Brain microvascular endothelial cell (primary cell): ENCODE results near the gene GOLGA6C.
"Not testable (repeated sequence)": the region's sequence is repeated elsewhere in the genome, so short reads cannot be mapped to it uniquely, and the experiment has no call there.

Source experiments
- DNase-seq: peaks from one replicate; pipeline ENCODE4 v3.0.0-alpha.2; 2020
- H3K27ac ChIP-seq: fragments of 250-450 bp; sonication (Bioruptor Pico); 2 replicates; pipeline ENCODE4 v1.5.1; 2020; ENCODE audit warnings: mild to moderate bottlenecking, moderate library complexity
- H3K27me3 ChIP-seq: fragments of 250-450 bp; sonication (Bioruptor Pico); replicated peaks from 2 replicates; pipeline ENCODE4 v1.5.1; 2020; ENCODE audit warnings: mild to moderate bottlenecking
- H3K36me3 ChIP-seq: fragments of 250-450 bp; sonication (Bioruptor Pico); replicated peaks from 2 replicates; pipeline ENCODE4 v1.5.1; 2020; ENCODE audit warnings: mild to moderate bottlenecking
- H3K4me3 ChIP-seq: 2 replicates; pipeline ENCODE4 v1.5.1; 2011; ENCODE audit warnings: low read depth, mild to moderate bottlenecking, control low read depth, low read length, moderate library complexity
- CTCF ChIP-seq: IDR thresholded peaks from 2 replicates; pipeline ENCODE4 v1.5.1; 2011; ENCODE audit warnings: low read depth, mild to moderate bottlenecking, moderate library complexity, low read length, control low read depth, inconsistent platforms; ENCODE audit errors: missing control alignments
- in situ Hi-C: cut with HindIII; loops from 2 replicates; pipeline ENCODE4 v1.10.0; 2017; ENCODE audit warnings: low sequenced_read_pairs, low pct_ligation_motif_present

The GOLGA6C gene

GRCh38 chr15:75217012-75217411 is 41.1 kb upstream of the GOLGA6C start:
- no peak for TF ChIP-seq CTCF
- in situ Hi-C loops = no loop called here
- no peaks in the 10 kb centered on the region for H3K27me3 ChIP-seq
- H3K36me3 ChIP-seq = peaks cover 3% of the 10 kb centered on the region
- no peak overlapping the region for H3K4me3 ChIP-seq
- DNase-seq = no peak
- no peak overlapping the region for H3K27ac ChIP-seq

- in situ Hi-C loops, H3K27me3 ChIP-seq: not testable (repeated sequence)
Observed at GRCh38 chr15:75217574-75217973, 40.6 kb upstream of the GOLGA6C start.

GRCh38 chr15:75219507-75219929 is 38.6 kb upstream of the GOLGA6C start:
- not testable (repeated sequence) for H3K27ac ChIP-seq

More at GRCh38 chr15:75217574-75217973, 40.6 kb upstream of the GOLGA6C start:
- H3K27ac ChIP-seq, DNase-seq, H3K36me3 ChIP-seq, H3K4me3 ChIP-seq: not testable (repeated sequence)

GRCh38 chr15:75223688-75224087 is 34.4 kb upstream of the GOLGA6C start:
- no peak overlapping the region for H3K27ac ChIP-seq
- H3K4me3 ChIP-seq = no peak overlapping the region
- no peaks in the 10 kb centered on the region for H3K36me3 ChIP-seq
- TF ChIP-seq CTCF = no peak
- H3K27me3 ChIP-seq = no peaks in the 10 kb centered on the region
- in situ Hi-C loops = no loop called here
- DNase-seq = no peak

More at GRCh38 chr15:75219507-75219929, 38.6 kb upstream of the GOLGA6C start:
- H3K27me3 ChIP-seq, H3K36me3 ChIP-seq, DNase-seq, in situ Hi-C loops, H3K4me3 ChIP-seq: not testable (repeated sequence)

GRCh38 chr15:75224281-75224680 is 33.9 kb upstream of the GOLGA6C start:
- in situ Hi-C loops = no loop called here
- no peak overlapping the region for H3K27ac ChIP-seq
- no peaks in the 10 kb centered on the region for H3K36me3 ChIP-seq
- H3K27me3 ChIP-seq = no peaks in the 10 kb centered on the region
- no peak overlapping the region for H3K4me3 ChIP-seq
- DNase-seq = no peak
- TF ChIP-seq CTCF = no peak

- H3K4me3 ChIP-seq = not testable (repeated sequence)
Observed at GRCh38 chr15:75225102-75225836, 32.9 kb upstream of the GOLGA6C start.

GRCh38 chr15:75225951-75226732 is 32.0 kb upstream of the GOLGA6C start:
- DNase-seq = no peak
- in situ Hi-C loops = no loop called here
- no peak for TF ChIP-seq CTCF
- no peak overlapping the region for H3K4me3 ChIP-seq
- H3K36me3 ChIP-seq = no peaks in the 10 kb centered on the region
- H3K27me3 ChIP-seq = no peaks in the 10 kb centered on the region
- no peak overlapping the region for H3K27ac ChIP-seq

More at GRCh38 chr15:75225102-75225836, 32.9 kb upstream of the GOLGA6C start:
- DNase-seq, H3K36me3 ChIP-seq, in situ Hi-C loops, H3K27me3 ChIP-seq, H3K27ac ChIP-seq: not testable (repeated sequence)

GRCh38 chr15:75227112-75227511 is 31.0 kb upstream of the GOLGA6C start:
- H3K27me3 ChIP-seq, in situ Hi-C loops, H3K27ac ChIP-seq, DNase-seq, H3K4me3 ChIP-seq, H3K36me3 ChIP-seq: not testable (repeated sequence)
